DOHH2 (cell line): ENCODE data around the gene COLQ.

Experiments
- H3F3A ChIP-seq: fragments of 200-600 bp; sonication (generic), shearing (Covaris generic); 2 replicates; pipeline ENCODE4 v1.6.0; 2016; ENCODE audit warnings: antibody characterized with exemption, mild to moderate bottlenecking; ENCODE audit not compliant: control insufficient read depth, insufficient read depth
- H3K27ac ChIP-seq: fragments of 200-600 bp; sonication (generic); 2 replicates; pipeline ENCODE4 v1.5.1; 2014; ENCODE audit warnings: low read depth, mild to moderate bottlenecking, low read length, moderate library complexity
- H3K27me3 ChIP-seq: fragments of 200-600 bp; sonication (generic); 2 replicates; pipeline ENCODE4 v1.6.1; 2014; ENCODE audit warnings: mild to moderate bottlenecking, low read length, mixed read lengths; ENCODE audit not compliant: control insufficient read depth
- H3K36me3 ChIP-seq: fragments of 200-600 bp; sonication (generic); 2 replicates; pipeline ENCODE4 v1.6.1; 2014; ENCODE audit warnings: mild to moderate bottlenecking, low read length, moderate library complexity, mixed read lengths; ENCODE audit not compliant: control insufficient read depth
- H3K4me1 ChIP-seq: fragments of 200-600 bp; sonication (generic); 2 replicates; pipeline ENCODE4 v1.6.1; 2014; ENCODE audit warnings: mild to moderate bottlenecking, low read length, mixed read lengths; ENCODE audit not compliant: control insufficient read depth
- H3K4me2 ChIP-seq: fragments of 200-600 bp; sonication (generic); 2 replicates; pipeline ENCODE4 v1.6.0; 2014; ENCODE audit warnings: mild to moderate bottlenecking, low read length, moderate library complexity
- H3K4me3 ChIP-seq: fragments of 200-600 bp; sonication (generic); 2 replicates; pipeline ENCODE4 v1.5.1; 2014; ENCODE audit warnings: mild to moderate bottlenecking, low read length, mixed read lengths
- H3K79me2 ChIP-seq: fragments of 200-600 bp; sonication (generic); 2 replicates; pipeline ENCODE4 v1.6.1; 2014; ENCODE audit warnings: mild to moderate bottlenecking, low read length, mixed read lengths; ENCODE audit not compliant: control insufficient read depth
- H3K9me2 ChIP-seq: fragments of 200-600 bp; sonication (generic); replicated peaks from 2 replicates; pipeline ENCODE4 v1.6.1; 2014; ENCODE audit warnings: mild to moderate bottlenecking, low read length, mixed read lengths; ENCODE audit not compliant: control insufficient read depth
- H3K9me3 ChIP-seq: fragments of 200-600 bp; sonication (generic); 2 replicates; pipeline ENCODE4 v1.6.1; 2014; ENCODE audit warnings: antibody characterized with exemption, low read length, mixed read lengths; ENCODE audit not compliant: control insufficient read depth, insufficient read depth
- H4K20me1 ChIP-seq: fragments of 200-600 bp; sonication (generic); 2 replicates; pipeline ENCODE4 v1.6.0; 2014; ENCODE audit warnings: low read depth, mild to moderate bottlenecking, antibody characterized with exemption, low read length, moderate library complexity; ENCODE audit not compliant: control insufficient read depth, insufficient read depth
- CTCF ChIP-seq: fragments of 200-600 bp; sonication (generic); IDR thresholded peaks from one replicate; pipeline ENCODE4 v1.5.1; 2014; ENCODE audit warnings: antibody characterized with exemption, mild to moderate bottlenecking, low read depth, low read length; ENCODE audit not compliant: poor library complexity, severe bottlenecking
- EZH2phosphoT487 ChIP-seq: fragments of 200-600 bp; sonication (generic); IDR thresholded peaks from 2 replicates; pipeline ENCODE4 v1.6.1; 2017; ENCODE audit warnings: borderline replicate concordance, mild to moderate bottlenecking, antibody characterized with exemption, low read length, moderate library complexity, mixed read lengths

Gene COLQ

GRCh38 chr3:15434756-15435155 lies 86.8 kb downstream of the COLQ start:
- Histone ChIP-seq H3K4me2 (no peak overlapping the region), H3K36me3 (peaks cover 89% of the 10 kb centered on the region), H3K79me2 (peaks cover 21% of the 10 kb centered on the region), H3K4me3 (no peak overlapping the region), H3K27me3 (no peaks in the 10 kb centered on the region), H4K20me1 (no peaks in the 10 kb centered on the region), H3K9me2 (no peaks in the 10 kb centered on the region), H3K4me1 (no peaks in the 10 kb centered on the region), H3K27ac (no peak overlapping the region), H3F3A (no peaks in the 10 kb centered on the region), H3K9me3 (no peaks in the 10 kb centered on the region)
- no peak for TF ChIP-seq CTCF
- TF ChIP-seq EZH2phosphoT487 = no peak

- H3K4me1 ChIP-seq = peaks cover 10% of the 10 kb centered on the region
- H3K9me2 ChIP-seq = no peaks in the 10 kb centered on the region
- peaks cover 7% of the 10 kb centered on the region for H4K20me1 ChIP-seq
- H3K27ac ChIP-seq = no peak overlapping the region
- H3K27me3 ChIP-seq = no peaks in the 10 kb centered on the region
- TF ChIP-seq CTCF (no peak), EZH2phosphoT487 (no peak)
- H3K4me2 ChIP-seq = no peak overlapping the region
- H3K79me2 ChIP-seq = peaks cover 33% of the 10 kb centered on the region
- no peaks in the 10 kb centered on the region for H3K9me3 ChIP-seq
- no peaks in the 10 kb centered on the region for H3F3A ChIP-seq
- peaks cover 89% of the 10 kb centered on the region for H3K36me3 ChIP-seq
- H3K4me3 ChIP-seq = no peak overlapping the region
Observed at GRCh38 chr3:15433531-15433930, 88.0 kb downstream of the COLQ start.

GRCh38 chr3:15431256-15431837 lies 90.2 kb downstream of the COLQ start:
- Histone ChIP-seq H3F3A (no peaks in the 10 kb centered on the region), H3K27me3 (no peaks in the 10 kb centered on the region), H4K20me1 (peaks cover 15% of the 10 kb centered on the region), H3K4me1 (peaks cover 18% of the 10 kb centered on the region), H3K9me2 (no peaks in the 10 kb centered on the region), H3K4me3 (no peak overlapping the region), H3K27ac (no peak overlapping the region), H3K9me3 (no peaks in the 10 kb centered on the region), H3K36me3 (peaks cover 84% of the 10 kb centered on the region), H3K4me2 (no peak overlapping the region), H3K79me2 (peaks cover 55% of the 10 kb centered on the region)
- no peak for TF ChIP-seq EZH2phosphoT487
- no peak for TF ChIP-seq CTCF

GRCh38 chr3:15430624-15431023 lies 90.9 kb downstream of the COLQ start:
- H3K9me2 ChIP-seq = no peaks in the 10 kb centered on the region
- H3K27ac ChIP-seq = no peak overlapping the region
- H3K27me3 ChIP-seq = no peaks in the 10 kb centered on the region
- TF ChIP-seq EZH2phosphoT487 (no peak), CTCF (no peak)
- peaks cover 15% of the 10 kb centered on the region for H4K20me1 ChIP-seq
- H3K4me1 ChIP-seq = peaks cover 26% of the 10 kb centered on the region
- no peaks in the 10 kb centered on the region for H3K9me3 ChIP-seq
- no peak overlapping the region for H3K4me3 ChIP-seq
- H3K4me2 ChIP-seq = no peak overlapping the region
- peaks cover 84% of the 10 kb centered on the region for H3K36me3 ChIP-seq
- H3K79me2 ChIP-seq = peaks cover 62% of the 10 kb centered on the region
- H3F3A ChIP-seq = no peaks in the 10 kb centered on the region
